NCI-H510A (cell line): ENCODE results near the gene SLC9A8.
"Not testable (repeated sequence)": the region's sequence is repeated elsewhere in the genome, so short reads cannot be mapped to it uniquely, and the experiment has no call there.

Experiments
- DNase-seq: peaks from one replicate; lab custom pipeline; 2025; lab: John Stamatoyannopoulos, UW

Gene SLC9A8

DNA sequence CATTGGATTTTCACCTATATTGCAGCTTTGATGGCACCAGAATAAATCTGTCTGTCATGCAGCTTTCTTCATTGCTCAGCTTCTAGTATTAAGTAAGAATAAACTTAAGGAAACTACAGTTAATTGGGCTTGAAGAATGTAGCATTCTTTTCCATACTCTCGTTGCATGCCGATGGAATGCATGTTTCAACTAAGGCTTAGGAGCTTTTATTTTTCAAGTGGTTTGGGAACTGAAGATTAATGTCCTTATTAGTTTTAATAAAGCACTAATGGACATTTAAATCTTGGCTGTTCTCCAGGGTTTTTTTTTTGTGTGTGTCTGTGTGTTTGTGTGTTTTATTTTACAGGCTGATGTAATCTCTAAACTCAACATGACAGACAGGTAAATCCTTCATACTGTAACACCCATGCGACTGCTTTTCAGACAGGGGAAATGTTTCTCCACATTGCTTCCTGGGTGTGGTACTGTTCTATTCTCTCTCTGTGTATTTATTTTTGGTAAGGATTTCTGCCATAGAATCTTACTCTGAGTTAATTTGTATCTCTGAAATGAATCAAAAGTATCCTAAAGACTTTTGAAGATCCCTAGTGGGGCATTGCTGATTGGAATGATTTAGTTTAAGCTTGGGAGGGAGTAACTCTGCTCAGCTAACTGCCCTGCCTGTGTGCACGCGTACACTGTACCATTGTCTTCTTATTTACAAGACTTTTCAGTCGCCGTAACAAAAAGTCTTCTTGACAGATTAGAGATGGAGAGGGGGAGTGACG is 38.0 kb downstream of the SLC9A8 start:
- no peak for DNase-seq

DNA sequence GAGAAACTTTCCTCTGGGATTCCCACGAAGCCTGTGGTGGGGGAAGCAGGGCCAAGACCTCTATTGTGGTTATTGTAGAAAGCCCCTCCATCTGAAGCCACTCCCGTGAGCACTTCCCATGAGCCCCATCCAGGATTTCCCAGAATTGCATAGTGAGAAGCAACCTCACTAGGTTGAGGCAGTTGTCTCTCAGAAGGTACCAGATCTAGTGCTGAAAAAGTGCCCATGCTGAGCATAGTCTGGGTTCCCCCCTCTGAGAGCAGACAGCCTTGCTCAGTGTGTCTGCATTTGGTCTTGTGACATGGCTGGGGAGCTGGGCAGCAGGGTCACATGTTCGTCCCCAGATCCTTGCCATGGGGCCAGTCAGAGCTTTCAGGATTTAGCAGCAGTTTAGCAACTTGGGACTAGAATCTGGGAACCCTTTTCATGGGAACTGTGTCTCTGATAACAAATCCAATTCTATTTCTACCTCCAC is 38.6 kb downstream of the SLC9A8 start:
- no peak for DNase-seq

DNA sequence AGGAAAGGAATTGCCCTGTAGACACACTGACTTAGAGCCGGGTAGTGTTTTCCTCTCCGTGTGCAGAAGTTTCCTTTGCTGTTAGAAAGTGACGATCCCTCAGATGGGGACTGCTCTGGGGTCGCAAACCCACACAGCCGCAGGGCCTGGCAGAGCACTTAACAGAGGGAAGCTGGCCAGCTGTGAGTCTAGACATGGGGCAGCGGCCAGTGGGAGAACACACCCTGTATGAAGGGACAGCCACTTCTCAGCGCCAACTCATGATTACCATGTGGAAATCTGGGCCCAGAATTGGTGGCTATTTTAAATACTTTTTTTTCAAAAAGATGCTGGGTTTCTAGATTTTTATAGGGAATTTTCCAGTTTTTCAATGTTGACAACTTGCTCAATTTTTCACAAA is 39.4 kb downstream of the SLC9A8 start:
- DNase-seq, result no peak

DNA sequence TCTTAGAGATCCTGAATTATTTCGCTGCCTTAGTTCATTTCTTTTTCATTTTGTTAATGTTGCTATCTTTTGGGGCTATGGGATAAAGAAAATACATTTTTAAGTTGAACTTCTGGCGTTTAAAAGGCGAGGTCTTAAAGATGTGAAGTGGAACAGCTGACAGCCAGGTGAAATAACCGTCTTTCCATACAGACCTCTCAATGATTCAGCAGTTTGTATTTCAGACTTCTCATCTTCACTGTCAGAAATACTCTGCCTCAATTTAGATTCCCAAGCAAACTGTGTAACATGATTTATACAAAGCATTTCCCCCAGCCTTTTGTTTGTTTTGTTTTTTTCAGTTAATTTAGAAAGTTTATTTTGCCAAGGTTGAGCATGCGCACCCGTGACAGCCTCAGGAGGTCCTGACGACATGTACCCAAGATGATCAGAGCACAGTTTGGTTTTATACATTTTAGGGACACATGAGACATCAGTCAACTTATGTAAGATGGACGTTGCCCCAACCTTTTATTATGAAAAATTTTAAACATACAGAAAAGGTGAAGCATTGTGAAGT is 40.0 kb downstream of the SLC9A8 start:
- DNase-seq, result no peak

DNA sequence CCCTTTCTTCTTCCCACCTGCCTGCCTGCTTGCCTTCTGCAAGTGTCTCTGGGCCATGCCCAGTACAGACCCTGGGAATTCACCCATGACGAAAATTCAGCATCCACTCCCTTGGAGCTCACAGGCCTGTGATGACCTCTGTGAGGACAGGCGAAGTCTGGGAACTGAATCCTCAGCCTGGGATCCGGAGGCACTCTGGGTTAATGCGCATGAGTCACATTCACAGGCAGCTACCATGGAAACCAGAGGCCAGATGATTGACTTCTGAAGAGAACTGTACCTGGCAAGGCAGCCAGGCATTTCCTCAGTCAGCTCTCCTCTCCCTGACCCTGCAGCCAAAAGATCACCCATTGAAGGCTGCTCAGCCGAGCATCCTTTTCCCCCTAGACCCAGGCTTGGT is 41.0 kb downstream of the SLC9A8 start:
- DNase-seq, result no peak

DNA sequence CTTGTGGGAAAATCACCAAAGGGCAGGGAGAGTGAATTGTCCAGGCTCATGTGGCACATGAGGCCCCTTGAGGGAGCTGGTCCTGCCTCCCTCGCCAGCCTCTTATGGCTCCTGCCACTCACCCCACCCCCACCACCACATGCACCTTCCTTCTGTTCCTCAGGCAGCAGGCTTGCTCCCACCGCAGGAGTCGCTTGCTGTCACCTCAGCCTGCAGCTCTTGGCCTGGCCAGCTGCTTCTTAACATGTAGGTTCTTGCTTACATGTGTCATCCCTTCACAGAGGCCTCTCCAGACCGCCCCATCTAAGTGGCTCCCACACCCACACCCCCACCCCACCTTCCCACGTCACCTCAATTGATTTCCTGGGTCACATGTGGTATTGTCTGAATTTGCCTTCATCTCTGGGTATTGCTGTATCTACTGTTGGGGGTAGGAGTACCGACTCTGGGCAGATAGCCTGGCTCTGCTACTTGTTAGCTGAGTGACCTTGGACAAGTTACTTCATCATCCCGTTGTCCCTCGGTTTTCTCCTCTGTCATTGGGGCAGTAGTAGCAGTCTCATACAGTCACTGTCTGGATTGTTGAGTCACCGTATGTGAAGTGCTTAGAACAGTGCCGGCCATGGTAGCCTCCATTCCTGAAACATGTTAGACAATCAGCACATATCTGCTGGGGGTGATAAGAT is 41.7 kb downstream of the SLC9A8 start:
- no peak for DNase-seq

DNA sequence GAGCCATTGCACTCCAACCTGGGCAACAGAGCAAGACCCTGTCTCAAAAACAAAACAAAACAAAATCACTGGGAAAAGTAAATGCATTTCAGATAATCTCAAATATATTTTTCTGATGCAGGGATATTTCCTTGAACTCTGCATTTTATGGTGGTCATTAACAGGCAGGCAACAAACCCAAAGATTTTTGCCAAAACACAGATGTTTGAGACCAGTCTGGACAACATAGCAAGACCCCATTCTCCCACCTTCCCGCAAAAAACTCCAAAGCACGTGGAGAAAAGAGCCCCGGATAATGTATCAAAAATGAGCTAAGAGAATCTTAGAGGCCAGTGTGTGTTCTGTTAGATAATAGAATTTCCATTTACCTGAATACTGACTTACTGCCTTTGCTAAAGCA is 44.3 kb downstream of the SLC9A8 start:
- DNase-seq, result no peak

DNA sequence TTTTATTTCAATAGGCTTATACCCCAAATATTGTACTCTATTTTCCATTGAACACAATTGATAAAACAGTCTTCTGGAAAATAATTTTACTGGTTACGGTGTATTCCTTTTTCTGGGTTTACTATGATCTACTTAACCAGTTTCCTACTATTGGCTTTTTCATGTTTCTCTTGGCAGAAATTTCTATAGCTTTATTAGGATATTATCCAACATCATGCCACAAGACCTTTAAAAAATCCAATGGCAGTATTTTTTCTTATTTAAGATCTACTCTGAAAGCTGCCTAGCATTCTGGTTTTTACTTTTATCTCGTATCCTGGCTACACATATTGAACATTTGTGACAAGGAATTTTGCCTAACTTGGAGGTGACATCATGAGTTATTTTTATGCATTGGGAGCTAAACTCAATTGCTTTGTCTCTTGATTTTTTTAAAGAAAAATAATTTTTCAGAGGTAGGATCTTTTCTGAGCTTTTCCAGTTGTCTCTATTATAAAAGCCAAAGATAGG is 45.5 kb downstream of the SLC9A8 start:
- no peak for DNase-seq

DNA sequence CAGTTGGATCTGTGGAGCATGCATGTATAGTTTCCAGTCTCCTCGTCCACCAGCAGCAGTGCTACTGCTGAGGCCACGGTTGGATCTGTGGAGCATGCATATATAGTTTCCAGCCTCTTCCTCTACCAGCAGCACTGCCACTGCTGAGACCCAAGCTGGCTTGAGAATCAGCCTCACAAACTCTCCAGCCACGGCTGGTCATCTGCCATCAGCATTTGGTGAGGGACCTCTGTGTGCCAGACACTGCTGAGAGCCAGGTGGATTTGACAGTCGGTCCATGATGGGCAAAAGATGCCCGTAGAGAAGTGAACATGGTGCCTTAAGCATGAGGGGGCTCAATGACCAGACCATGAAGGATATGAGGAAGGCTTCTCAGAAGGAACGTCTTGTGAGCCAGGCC is 46.4 kb downstream of the SLC9A8 start:
- no peak for DNase-seq

DNA sequence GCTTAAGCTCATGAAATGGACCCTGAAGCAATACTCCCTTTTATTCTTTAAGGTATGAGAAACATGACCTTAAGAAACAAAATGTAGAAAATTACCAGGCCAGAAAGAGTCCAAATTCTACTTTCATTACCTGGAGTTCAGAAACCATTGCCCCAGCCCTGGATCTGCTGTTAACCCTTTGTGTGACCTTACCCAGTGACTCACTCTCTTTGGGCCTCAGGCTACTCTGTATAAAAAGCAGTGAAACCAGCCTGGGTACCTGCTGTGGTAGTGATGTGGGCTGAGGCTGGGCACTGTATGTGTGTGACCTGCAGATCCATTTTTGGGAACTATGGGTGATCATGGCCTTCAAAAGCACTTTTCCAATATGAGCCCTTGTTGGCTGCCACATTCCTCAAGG is 47.2 kb downstream of the SLC9A8 start:
- no peak for DNase-seq

DNA sequence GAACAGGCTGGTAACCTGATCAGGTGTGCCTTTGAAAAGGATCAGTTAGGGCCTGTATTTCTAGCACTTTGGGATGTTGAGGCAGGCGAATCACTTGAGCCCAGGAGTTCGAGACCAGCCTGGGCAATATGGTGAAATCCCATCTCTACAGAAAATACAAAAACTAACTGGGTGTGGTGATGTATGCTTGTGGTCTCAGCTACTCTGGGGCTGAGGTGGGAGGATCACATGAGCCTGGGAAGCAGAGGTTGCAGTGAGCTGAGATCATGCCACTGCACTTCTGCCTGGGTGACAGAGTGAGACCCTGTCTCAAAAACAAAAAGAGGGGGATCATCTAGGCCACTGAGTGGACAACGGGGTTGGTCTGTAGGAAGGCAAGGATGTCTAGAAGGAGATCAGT is 48.6 kb downstream of the SLC9A8 start:
- not testable (repeated sequence) for DNase-seq

DNA sequence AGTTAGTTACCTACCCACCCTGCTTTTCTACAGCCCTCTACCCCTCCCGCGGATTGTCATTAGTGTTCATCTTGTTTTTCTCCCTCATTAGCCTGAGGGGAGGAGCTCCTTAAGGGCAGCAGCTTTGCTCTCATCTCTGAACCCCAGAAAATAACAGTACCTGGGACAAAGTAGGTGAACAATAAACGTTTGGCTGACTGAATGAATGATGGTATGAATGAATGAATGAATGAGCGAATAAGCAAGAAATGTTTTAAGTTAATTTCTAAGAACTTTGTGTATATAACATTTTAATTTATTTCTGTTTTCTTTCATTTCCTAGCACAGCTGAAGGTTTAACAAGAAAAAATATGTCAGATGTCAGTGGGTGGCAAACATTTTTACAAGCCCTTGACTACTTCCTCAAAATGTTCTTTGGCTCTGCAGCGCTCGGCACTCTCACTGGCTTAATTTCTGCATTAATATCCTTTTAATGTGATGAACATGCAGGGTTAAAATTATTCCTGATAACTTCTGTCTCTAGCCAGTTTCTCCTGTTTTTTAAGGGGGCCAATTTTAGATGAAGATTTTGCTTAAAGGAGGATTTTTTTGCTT is 50.1 kb downstream of the SLC9A8 start:
- no peak for DNase-seq

DNA sequence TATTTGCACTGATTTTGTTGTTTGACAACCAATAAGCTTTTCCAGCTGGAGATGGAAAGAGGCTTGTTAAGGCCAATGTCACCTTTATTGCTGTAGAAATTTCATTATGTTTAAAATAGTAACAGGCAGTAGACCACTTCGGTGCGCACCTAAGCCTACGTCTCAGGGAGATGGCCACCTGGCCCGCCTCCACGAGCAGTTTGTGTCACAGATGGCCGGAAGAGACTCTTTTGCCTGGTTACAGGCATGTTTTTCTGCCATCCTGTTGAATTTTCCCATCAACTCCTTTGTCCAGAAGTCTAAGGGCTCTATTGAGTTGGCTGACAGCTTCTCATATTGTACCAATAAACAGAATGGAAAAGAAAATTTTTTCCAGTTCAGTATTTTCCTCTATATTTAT is 51.0 kb downstream of the SLC9A8 start:
- DNase-seq, result no peak

DNA sequence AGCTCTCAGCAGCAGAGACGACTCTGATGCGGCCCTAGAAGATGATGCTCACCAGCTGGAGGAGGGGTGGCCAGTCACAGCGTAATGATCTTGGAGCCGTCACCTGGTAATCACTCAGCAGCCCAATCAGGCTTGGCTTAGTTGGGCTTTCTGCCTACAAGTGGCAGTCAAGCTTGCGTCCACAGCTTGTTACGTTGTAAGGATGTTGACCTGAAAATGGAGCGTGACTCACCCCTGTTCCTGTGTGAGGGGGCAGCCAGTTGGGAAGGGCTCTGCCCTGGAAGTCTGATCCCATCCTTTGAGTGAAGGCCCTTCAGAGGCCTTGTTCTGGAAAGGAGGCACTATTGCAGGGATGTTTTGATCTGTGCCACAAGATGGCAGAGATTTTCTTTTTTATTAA is 52.9 kb downstream of the SLC9A8 start:
- DNase-seq, result no peak

DNA sequence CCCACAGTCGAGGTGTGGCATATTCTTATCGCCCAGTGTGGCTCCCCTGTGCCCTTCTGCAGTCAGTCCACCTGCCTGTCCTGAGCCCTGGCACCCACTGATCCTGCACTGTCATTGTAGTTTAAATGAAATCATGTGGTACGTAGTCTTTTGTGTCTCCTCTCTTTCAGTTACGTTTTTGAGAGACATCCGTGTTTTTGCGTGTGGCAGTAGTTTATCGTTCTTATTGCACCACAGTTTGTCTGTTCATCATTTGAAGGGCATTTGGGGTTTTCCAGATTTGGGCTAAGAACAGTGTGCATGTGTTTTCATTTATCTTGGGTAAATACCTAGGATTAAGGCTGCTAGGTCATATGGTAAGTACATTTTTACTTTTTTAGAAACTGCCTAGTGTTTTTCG is 53.4 kb downstream of the SLC9A8 start:
- no peak for DNase-seq

DNA sequence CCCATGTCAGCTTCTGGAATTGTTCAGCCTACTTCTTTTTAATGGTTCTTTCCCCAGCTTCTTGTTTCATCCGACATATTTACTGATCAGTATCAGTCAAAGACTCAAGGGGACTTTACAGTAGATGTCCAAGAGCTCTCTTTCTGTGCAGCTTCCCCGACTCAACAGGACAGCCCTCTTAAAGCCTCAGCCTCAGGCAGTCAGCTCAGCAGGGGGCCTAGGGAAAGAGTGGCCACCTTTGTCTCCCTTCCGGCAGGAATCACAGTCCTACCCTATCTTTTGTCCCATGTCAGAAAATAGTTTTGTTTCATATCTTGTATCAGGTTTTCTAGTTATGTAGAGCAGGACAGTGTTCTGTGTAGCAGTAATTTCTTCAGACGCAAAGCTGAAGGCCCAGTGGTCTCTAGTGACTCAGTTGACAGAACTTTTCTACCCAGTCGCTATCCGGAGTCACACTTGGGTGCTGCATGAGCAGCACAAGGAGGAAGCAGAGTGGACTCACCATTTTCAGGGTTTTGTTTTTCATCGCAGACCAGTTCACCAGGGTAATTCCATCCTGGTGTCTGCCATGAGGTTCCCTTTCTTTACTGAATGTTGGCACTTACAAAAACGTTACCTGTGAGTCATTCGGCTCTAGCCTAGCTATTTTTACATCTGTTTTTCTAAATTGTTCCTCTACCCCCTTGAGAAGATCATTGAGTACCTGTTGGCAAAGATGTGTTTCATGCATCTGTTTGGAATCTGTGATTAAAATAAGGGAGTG is 55.0 kb downstream of the SLC9A8 start:
- DNase-seq, result no peak

DNA sequence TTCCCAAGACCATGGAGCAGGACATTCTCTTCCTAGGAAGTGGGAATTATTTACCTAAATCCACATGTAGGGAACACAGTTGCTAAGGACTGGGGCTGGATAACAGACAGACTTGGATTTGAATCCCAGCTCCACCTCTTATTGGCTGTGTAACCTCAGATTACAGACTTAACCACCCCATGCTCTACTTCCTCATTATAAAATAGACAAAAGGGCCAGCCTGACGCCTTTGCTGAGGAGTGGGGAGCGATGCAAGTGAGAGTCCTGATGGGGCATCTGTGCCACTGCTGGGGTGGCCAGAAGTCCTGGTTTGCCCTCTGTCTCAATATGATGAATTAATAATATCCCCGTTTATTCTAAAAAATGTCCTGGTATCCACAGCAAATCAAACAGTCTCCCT is 55.9 kb downstream of the SLC9A8 start:
- DNase-seq, result no peak

DNA sequence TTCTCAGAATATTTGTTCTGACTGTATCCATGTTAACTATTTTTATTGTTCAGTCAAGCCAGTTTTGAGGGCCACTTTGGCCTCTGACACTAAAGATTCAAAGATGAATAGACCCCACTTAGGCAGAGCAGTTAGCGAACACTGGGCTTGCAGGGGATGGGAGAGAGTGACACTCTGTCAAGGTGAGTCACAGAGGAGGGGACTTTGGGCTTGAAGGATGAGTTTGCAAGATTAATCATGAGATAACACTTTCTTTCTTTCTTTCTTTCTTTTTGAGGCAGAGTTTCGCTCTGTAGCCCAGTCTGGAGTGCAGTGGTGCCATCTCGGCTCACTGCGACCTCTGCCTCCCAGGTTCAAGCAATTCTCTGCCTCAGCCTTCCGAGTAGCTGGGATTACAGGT is 56.3 kb downstream of the SLC9A8 start:
- no peak for DNase-seq

DNA sequence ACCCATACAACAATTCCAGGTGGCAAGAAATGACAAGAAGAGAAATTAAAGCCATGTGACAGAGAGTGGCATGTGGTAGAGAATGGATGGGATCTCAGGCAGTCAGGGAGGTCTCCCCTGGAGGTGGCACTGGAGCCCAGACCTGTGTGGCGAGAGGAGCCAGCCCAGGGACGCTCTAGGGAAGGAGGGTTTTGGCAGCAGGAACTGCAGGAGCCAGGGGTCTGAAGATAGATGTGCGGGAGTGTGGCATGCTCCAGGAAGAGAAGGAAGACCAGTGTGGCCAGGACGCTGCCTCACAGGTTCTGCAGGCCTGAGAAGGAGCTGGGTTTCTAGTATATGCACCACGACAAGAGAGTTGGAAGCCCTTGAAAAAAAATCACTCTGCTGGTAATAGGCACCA is 57.6 kb downstream of the SLC9A8 start:
- no peak for DNase-seq

DNA sequence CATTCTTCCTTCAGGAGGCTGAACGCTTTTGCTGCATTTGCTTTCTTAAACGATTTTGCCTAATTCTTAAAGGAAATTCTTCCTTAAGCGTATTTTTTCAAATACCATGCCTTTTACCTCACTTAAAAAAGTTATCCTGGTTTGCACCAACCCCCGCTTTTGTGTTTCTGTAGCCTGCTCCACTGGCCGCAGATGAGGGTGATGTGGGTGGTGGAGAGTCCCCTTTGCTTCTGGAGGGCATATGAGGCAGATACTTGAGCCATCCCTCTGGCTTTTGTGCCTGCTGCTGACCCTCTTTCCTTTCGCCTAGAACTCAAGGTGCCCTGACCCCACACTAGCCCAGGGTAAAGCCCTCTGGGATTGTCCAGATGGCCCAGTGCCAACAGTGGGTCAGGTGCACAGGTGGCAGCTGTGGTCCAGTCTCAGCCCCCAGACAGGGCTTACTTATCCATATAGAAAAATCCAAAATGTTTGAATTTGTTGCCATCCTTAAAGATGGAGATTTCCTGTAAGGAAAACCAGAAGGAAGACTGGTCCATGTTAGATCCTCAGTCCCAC is 58.8 kb downstream of the SLC9A8 start:
- DNase-seq, result no peak

DNA sequence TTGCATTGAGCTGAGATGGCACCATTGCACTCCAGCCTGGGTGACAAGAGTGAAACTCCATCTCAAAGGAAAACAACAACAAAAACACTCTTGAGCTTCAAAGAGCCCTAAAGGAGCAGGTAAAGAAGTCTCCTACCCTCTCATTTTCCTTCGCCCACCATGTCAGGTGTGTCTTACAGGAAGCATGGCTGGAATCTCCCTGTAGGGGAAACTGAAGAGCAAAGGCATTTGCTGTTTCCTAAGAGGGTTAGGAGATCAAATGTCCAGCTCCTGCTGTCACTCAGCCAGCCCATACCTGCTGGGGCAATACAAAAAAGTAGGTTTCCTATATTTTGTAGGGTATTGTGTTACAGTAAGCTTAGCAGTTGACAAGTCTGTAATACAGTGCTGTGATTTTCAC is 59.4 kb downstream of the SLC9A8 start:
- DNase-seq, result no peak

DNA sequence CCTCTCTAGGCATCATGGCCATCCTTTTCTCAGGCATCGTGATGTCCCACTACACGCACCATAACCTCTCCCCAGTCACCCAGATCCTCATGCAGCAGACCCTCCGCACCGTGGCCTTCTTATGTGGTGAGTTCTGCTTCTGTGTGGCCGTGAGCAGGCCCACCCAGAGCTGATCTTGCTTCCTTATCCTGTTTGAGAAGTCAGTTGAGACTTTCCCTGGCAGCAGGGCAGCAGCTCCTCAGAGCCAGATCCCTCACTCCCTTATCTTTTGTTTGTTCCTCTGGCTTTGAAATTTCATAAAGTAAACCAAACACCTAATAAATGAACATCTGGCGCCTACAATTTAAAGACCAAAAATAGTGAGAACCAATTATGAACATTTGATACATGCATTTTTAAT is 62.1 kb downstream of the SLC9A8 start:
- no peak for DNase-seq
